ENCODE data around the gene AKAP9.
"Not testable (repeated sequence)": the region's sequence is repeated elsewhere in the genome, so short reads cannot be mapped to it uniquely, and the experiment has no call there.

Gene AKAP9

GRCh38 chr7:92058899-92059298 is 118.2 kb downstream of the AKAP9 start:
- DNase-seq (ENCODE audit: low read depth in 3 of 3), result no peak

GRCh38 chr7:92061154-92061553 is 120.5 kb downstream of the AKAP9 start:
- DNase-seq (ENCODE audit: low read depth in 3 of 3), result no peak

DNA sequence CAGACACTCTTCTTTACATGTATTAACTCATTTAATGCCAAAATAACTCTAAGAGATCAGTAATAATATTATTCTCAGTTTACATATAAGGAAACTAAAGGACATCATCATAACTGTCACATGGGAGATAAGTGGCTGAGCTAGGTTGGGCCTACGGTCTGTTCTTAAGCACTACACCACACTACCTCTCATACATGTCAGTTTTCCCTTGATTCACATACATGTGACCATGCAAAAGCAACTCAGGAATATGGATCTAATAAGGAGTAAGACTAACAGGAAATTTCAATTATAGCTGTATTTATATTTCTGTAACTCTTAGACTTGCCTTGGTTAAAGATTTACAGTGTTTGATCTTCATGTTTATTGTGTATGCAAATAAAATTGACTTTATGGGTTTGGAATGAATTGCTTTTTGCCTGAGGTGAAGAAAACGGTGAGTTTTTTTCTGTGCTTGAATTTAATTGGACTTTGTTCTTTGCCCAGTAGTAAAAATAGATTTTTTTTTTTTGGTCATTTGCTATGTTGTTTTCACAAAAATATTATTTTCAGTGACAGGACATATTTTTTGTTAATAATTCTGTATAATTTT is 123.9 kb downstream of the AKAP9 start:
- DNase-seq (ENCODE audit: low read depth in 3 of 3), result no peak

DNA sequence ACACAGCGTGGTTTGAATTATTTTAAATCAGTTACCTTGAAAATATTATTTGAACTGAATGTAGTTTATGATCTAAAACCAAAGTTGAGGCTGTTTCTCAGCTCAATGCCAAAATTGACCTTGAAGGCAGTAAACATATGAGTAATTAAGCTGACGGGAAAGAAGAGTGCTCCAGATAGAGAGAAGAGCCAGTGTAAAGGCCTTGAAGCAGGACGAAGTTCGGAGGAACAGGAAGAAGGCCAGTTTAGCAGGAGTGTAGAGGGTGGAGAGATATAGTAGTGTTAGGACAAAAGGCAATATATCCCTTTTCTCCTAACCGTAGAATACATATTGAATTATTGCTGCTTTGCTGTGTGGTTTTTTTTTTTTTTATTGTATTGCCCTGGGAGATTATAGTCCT is 130.4 kb downstream of the AKAP9 start:
- no peak for DNase-seq (ENCODE audit: low read depth in 3 of 3)

DNA sequence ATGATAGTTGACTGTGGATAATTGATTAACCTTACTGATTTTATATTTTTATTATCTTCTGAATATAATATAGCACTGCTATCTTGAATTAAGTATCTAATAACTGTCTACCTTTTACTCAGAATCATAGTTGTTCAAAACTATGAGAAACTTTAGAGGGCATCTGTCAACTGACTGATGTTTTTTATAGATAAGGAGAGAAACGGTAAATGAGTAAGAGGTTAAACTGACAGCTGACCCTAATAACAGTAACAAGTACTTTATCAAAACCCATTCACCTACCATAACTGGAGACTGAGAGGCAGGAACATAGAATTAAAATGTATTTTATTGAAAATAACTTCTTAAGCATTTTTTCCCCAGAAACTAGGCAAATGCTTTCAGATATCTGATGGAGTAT is 131.5 kb downstream of the AKAP9 start:
- no peak for DNase-seq (ENCODE audit: low read depth in 3 of 3)

GRCh38 chr7:92072708-92073107 is 132.0 kb downstream of the AKAP9 start:
- DNase-seq (ENCODE audit: low read depth in 3 of 3), result no peak

DNA sequence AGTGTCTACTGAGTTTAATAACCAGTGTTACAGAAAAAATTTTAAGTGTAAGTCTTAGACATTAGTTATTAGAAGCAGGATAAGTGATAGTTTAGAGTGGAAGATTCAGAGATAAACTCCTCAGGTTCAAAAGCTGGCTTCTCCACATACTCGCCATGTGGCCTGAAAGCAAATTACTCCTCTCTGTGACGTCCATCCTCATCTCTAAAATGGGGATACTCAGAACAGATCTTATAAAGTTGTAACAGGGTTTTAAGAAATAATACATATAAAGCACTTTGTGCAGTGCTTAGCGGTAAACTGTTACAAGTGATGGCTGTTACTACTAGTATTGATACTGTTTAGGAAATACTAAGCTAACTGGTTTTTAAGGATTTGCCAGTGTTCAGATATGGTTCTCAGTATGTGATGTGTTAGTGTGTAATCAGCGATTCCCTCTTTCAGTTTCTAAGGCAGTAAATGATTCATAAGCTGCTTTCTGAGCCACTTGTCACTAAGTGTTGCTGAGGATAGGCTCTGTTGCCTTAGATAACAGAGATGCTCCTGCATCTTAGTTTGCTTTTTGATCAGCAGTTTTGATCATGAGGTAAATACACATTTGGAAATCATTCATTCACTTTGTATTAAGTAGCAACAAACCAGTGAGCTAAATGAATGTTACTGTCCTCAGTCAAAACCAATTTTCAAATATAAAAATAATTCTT is 134.9 kb downstream of the AKAP9 start:
- no peak for DNase-seq (ENCODE audit: low read depth in 3 of 3)

- DNase-seq (ENCODE audit: low read depth in 3 of 3), result no peak
These were observed 135.8 kb downstream of the AKAP9 start for GRCh38 chr7:92076509-92076908.

GRCh38 chr7:92083922-92084321 is 143.3 kb downstream of the AKAP9 start:
- not testable (repeated sequence) for DNase-seq (ENCODE audit: low read depth in 3 of 3)

DNA sequence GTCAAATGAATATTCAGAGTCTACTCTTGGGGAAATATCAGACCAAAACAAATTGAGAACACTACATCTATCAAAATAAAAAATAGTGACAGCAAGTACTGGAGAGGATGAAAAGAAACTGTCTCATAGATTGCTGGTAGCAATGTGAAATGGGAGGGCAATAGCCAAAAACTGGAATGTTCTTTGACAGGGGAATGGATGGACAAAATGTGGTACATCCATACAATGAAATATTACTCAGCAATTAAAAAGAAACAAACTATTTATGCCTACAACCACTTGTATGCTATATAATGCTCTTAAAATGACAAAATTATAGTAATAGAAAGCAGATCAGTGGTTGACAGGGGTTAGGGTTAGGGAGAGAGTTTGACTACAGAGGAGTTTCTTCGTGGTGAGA is 147.6 kb downstream of the AKAP9 start:
- no peak for DNase-seq (ENCODE audit: low read depth in 3 of 3)

DNA sequence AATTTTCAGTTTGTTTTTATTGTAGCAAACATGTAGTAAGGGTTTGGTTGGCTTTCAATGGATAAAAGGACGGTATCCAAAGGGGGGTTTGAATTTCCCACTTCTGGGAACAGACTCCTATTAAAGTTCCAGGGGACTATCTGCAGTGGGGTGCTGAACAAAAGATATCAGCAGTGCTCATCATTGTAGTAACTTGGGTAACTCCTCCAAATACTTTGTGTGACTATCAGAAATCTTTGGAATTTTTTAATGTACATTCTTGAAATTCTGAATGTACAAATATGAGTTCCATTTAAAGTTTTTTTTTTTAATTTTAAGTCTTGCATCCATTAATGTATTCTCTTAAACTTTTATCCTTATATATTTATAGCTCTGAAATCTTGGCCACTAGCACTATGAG is 151.5 kb downstream of the AKAP9 start:
- DNase-seq (ENCODE audit: low read depth in 3 of 3), result no peak

GRCh38 chr7:92095380-92095779 is 154.7 kb downstream of the AKAP9 start:
- no peak for DNase-seq (ENCODE audit: low read depth in 3 of 3)

GRCh38 chr7:92100534-92100933 is 159.9 kb downstream of the AKAP9 start:
- DNase-seq (ENCODE audit: low read depth in 3 of 3), result no peak

DNA sequence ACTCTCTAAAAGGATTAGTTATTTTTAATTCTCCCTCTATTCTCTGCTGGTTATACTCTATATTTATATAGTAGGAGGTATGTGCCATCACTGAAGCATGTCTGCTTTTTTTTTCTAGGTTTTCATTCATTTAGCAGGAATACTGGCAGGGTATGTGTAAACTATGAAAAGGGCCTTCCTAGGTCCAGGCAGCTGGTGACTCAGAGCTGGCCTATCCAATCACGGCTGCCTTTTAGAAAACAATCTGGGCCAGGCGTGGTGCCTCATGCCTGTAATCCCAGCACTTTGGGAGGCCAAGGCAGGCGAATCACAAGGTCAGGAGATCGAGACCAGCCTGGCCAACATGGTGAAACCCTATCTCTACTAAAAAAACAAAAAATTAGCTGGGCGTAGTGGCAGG is 162.2 kb downstream of the AKAP9 start:
- not testable (repeated sequence) for DNase-seq (ENCODE audit: low read depth in 3 of 3)

DNA sequence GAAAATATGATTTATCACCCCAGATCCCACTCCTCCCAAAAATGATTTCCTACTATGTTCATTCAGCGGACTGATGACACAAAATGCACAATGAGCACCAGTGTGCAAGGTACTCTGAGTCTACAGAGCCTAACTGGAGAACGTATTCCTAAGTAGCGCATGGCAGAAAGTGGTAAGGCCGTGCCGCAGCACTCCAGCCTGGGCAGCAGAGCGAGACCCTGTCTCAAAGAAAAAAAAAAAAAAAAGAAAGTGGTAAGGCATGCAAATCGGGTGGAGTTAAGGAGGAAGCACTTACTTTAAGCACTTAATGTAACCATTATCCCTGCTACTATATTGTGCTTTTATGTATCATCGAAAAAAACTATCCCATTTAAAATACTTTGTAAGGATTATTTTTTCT is 168.2 kb downstream of the AKAP9 start:
- DNase-seq (ENCODE audit: low read depth in 3 of 3), result no peak

- DNase-seq (ENCODE audit: low read depth in 3 of 3), result no peak
These were observed 170.2 kb downstream of the AKAP9 start for GRCh38 chr7:92110857-92111256.

DNA sequence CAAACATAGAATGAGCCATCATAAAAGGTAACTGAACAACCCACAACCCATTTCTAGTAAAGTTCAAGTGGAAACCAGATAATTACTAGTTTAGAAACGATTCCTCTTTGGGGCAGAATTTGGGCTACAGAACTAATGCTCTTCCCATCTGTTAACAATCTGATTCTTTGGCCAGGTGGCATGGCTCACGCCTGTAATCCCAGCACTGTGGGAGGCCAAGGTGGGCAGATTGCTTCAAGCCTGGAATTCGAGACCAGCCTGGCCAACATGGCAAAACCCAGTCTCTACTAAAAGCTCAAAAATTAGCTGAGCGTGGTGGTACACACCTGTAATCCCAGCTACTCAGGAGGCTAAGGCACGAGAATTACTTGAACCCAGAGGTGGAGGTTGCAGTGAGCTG is 175.2 kb downstream of the AKAP9 start:
- no peak for DNase-seq (ENCODE audit: low read depth in 3 of 3)

GRCh38 chr7:92116949-92117348 is 176.3 kb downstream of the AKAP9 start:
- no peak for DNase-seq (ENCODE audit: low read depth in 3 of 3)

- no peak for DNase-seq (ENCODE audit: low read depth in 3 of 3)
These were observed 178.6 kb downstream of the AKAP9 start for GRCh38 chr7:92119213-92119759.

GRCh38 chr7:92121681-92122080 is 181.0 kb downstream of the AKAP9 start:
- DNase-seq (ENCODE audit: low read depth in 3 of 3), result no peak

GRCh38 chr7:92131093-92131492 is 190.4 kb downstream of the AKAP9 start:
- no peak for DNase-seq (ENCODE audit: low read depth in 3 of 3)

- DNase-seq (ENCODE audit: low read depth in 3 of 3), result no peak
These were observed 191.2 kb downstream of the AKAP9 start for GRCh38 chr7:92131764-92132330.

GRCh38 chr7:92133133-92133736 is 192.6 kb downstream of the AKAP9 start:
- DNase-seq (ENCODE audit: low read depth in 3 of 3), result no peak

Data from stimulated activated CD4-positive, alpha-beta T cell treated with anti-CD3 and anti-CD28 coated beads, TNF-alpha, amount 100 ng/mL, for 4 hours (primary cell).